ENCODE results near the gene NSMCE1.

DNA sequence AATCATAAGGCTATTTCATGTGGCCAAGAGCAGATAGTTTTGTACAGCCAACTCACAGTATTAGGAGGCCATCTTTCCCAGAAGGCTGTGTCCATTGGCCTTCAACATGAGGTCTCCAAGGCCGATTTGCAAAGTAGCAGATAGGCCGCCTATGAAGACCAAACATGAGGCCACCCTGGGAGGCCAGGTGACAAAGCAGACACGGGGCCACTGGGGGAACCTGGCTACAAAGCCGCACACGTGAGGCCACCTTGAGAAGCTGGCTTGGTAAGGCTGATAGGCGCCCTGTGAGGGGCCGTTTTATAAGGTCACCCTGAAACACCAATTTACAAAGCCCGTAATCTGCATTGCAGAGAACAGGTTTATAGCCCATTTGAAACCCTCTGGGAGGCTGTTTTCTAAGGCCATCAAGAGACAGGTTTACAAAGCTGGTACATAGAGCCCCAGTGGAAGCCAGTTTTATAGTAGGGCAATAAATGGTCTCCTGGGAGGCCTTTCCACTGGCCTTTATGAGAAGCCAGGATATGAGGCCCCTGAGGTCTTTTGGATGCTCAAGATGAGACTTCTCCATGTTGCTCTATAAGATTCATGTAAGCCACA is 60.4 kb downstream of the NSMCE1 start:
- TF ChIP-seq, protein P1, sequence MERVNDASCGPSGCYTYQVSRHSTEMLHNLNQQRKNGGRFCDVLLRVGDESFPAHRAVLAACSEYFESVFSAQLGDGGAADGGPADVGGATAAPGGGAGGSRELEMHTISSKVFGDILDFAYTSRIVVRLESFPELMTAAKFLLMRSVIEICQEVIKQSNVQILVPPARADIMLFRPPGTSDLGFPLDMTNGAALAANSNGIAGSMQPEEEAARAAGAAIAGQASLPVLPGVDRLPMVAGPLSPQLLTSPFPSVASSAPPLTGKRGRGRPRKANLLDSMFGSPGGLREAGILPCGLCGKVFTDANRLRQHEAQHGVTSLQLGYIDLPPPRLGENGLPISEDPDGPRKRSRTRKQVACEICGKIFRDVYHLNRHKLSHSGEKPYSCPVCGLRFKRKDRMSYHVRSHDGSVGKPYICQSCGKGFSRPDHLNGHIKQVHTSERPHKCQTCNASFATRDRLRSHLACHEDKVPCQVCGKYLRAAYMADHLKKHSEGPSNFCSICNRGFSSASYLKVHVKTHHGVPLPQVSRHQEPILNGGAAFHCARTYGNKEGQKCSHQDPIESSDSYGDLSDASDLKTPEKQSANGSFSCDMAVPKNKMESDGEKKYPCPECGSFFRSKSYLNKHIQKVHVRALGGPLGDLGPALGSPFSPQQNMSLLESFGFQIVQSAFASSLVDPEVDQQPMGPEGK (CRISPR knock-in tag; IDR thresholded peaks at IDR 0.05; ENCODE audit: borderline replicate concordance), result no peak
- no peak for TF ChIP-seq ZC3H10 (CRISPR knock-in tag; IDR thresholded peaks at IDR 0.05)
- TF ChIP-seq RARB (CRISPR knock-in tag; IDR thresholded peaks at IDR 0.05), result no peak
- TF ChIP-seq ZNF8 (CRISPR knock-in tag; IDR thresholded peaks at IDR 0.05), result no peak
- TF ChIP-seq CSDC2 (CRISPR knock-in tag; IDR thresholded peaks at IDR 0.05), result no peak
- no peak for TF ChIP-seq OSR1 (CRISPR knock-in tag; IDR thresholded peaks at IDR 0.05)
- TF ChIP-seq SNAI2 (CRISPR knock-in tag; IDR thresholded peaks at IDR 0.05), result no peak
- TF ChIP-seq ISL1 (CRISPR knock-in tag; IDR thresholded peaks at IDR 0.05), result no peak

Data from SK-N-SH treated with all-trans-retinoic acid at 6 μM for 48 hours (cell line).